ENCODE data around the gene PIGO. TPM values are rescaled to one million over a fixed set of nuclear protein-coding genes. Genes with fewer than 3 reads are reported as not detected.

The PIGO gene
- total and polyA plus RNA-seq, 2 of the 4 experiments (the other 2 are of a cell fraction) = 9.3 to 18.2 TPM

DNA sequence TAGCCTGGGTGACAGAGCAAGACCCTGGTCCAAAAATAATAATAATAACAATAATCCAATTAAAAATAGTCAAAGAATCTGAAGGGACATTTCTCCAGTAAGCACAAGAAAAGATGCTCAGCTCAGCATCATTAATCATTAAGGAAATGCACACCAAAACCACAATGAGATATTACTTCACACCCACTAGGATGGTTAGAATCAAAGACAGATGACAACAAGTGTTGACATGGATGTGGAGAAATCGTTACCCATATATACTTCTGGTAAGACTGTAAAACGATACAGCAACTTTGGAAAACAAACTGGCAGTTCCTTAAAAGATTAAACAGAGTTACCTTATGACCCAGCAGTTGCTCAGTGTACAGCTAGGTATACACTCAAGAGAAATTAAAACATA, 11.3 kb downstream of the PIGO start:
- intact Hi-C loops (cut with micrococcal nuclease) = no loop called here
- POLR2A ChIA-PET (ENCODE audit: unreplicated experiment) = no interaction called here
- Histone ChIP-seq H4K91ac (ENCODE audit: insufficient read depth, low read depth, low read length) (no peak overlapping the region), H3K23ac (ENCODE audit: low read depth, low read length) (no peak overlapping the region), H2BK15ac (ENCODE audit: low read depth, low read length) (no peak overlapping the region), H3K4ac (ENCODE audit: low read depth, low read length) (no peak overlapping the region), H2BK5ac (ENCODE audit: low read depth, low read length, poor library complexity, severe bottlenecking) (no peak overlapping the region), H3K14ac (replicated peaks; ENCODE audit: low read depth, low read length) (no peak overlapping the region), H3K27ac (ENCODE audit: insufficient read depth, low read length) (no peak overlapping the region), H3K27me3 (ENCODE audit: control insufficient read depth, insufficient read depth, low read length) (no peaks in the 10 kb centered on the region), H3K4me2 (ENCODE audit: low read depth, low read length) (no peak overlapping the region), H2BK20ac (ENCODE audit: low read depth, low read length) (no peak overlapping the region), H3K4me1 (ENCODE audit: control insufficient read depth, insufficient read depth, low read length) (no peaks in the 10 kb centered on the region), H4K5ac (ENCODE audit: low read depth, low read length) (no peak overlapping the region), H3K79me1 (ENCODE audit: low read depth in 1 of 2, low read length in 2 of 2) (no peaks in the 10 kb centered on the region; a peak in 1 of 4 replicates), H3K4me3 (ENCODE audit: insufficient read depth, low read depth, low read length) (no peak overlapping the region), H2AK5ac (ENCODE audit: low read depth, low read length) (no peak overlapping the region), H3K56ac (ENCODE audit: extremely low read depth, insufficient read depth, low read length) (no peak overlapping the region), H2AFZ (replicated peaks; ENCODE audit: low read length, poor library complexity) (no peak overlapping the region), H3K18ac (ENCODE audit: low read depth, low read length) (no peak overlapping the region), H3K9me1 (ENCODE audit: insufficient read depth, low read length) (no peaks in the 10 kb centered on the region), H4K8ac (ENCODE audit: low read depth in 2 of 2, low read length in 2 of 2) (no peak overlapping the region), H2BK120ac (ENCODE audit: low read depth, low read length) (no peak overlapping the region), H4K20me1 (ENCODE audit: insufficient read depth, low read length) (no peaks in the 10 kb centered on the region), H2AK9ac (replicated peaks; ENCODE audit: low read depth, low read length, poor library complexity) (no peak overlapping the region), H3K9me3 (ENCODE audit: control insufficient read depth, insufficient read depth, low read length) (no peaks in the 10 kb centered on the region), H3K36me3 (ENCODE audit: control insufficient read depth, insufficient read depth, low read length) (peaks cover 21% of the 10 kb centered on the region), H3K9ac (ENCODE audit: low read depth, low read length) (no peak overlapping the region)
- no peak for ATAC-seq (ENCODE audit: low read depth)
- CTCF ChIA-PET = interaction anchor here (0.9 kb wide), 1 partner anchor 11 kb away, joined by 3 read pairs; the partner anchor contains the start of gene PIGO
- no peak for DNase-seq
- 80% methylated on average over 1 of the region's 2 CpGs; no CpG with 5 or more reads in 1 of the 2 experiments for WGBS, 2 experiments (ENCODE audit: extremely low coverage in 2 of 2, insufficient read length in 1 of 2)
- dilution Hi-C loops (cut with HindIII; ENCODE audit: low sequenced_read_pairs, unreplicated experiment) = no loop called here
- no peak for TF ChIP-seq SMC3 (IDR thresholded peaks at IDR 0.05; ENCODE audit: low read depth, low read length)
- TF ChIP-seq, protein P1, sequence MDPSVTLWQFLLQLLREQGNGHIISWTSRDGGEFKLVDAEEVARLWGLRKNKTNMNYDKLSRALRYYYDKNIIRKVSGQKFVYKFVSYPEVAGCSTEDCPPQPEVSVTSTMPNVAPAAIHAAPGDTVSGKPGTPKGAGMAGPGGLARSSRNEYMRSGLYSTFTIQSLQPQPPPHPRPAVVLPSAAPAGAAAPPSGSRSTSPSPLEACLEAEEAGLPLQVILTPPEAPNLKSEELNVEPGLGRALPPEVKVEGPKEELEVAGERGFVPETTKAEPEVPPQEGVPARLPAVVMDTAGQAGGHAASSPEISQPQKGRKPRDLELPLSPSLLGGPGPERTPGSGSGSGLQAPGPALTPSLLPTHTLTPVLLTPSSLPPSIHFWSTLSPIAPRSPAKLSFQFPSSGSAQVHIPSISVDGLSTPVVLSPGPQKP (IDR thresholded peaks at IDR 0.05; ENCODE audit: borderline replicate concordance, low read depth, low read length) = no peak
- no peak for TF ChIP-seq FOS (IDR thresholded peaks at IDR 0.05; ENCODE audit: low read depth, low read length)
- TF ChIP-seq RAD21 (IDR thresholded peaks at IDR 0.05; ENCODE audit: low read length) = no peak
- TF ChIP-seq, protein P2, sequence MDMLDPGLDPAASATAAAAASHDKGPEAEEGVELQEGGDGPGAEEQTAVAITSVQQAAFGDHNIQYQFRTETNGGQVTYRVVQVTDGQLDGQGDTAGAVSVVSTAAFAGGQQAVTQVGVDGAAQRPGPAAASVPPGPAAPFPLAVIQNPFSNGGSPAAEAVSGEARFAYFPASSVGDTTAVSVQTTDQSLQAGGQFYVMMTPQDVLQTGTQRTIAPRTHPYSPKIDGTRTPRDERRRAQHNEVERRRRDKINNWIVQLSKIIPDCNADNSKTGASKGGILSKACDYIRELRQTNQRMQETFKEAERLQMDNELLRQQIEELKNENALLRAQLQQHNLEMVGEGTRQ (IDR thresholded peaks at IDR 0.05; ENCODE audit: low read depth, low read length) = no peak
- TF ChIP-seq BHLHE40 (IDR thresholded peaks at IDR 0.05; ENCODE audit: low read depth, low read length) = no peak
- TF ChIP-seq, protein P3, sequence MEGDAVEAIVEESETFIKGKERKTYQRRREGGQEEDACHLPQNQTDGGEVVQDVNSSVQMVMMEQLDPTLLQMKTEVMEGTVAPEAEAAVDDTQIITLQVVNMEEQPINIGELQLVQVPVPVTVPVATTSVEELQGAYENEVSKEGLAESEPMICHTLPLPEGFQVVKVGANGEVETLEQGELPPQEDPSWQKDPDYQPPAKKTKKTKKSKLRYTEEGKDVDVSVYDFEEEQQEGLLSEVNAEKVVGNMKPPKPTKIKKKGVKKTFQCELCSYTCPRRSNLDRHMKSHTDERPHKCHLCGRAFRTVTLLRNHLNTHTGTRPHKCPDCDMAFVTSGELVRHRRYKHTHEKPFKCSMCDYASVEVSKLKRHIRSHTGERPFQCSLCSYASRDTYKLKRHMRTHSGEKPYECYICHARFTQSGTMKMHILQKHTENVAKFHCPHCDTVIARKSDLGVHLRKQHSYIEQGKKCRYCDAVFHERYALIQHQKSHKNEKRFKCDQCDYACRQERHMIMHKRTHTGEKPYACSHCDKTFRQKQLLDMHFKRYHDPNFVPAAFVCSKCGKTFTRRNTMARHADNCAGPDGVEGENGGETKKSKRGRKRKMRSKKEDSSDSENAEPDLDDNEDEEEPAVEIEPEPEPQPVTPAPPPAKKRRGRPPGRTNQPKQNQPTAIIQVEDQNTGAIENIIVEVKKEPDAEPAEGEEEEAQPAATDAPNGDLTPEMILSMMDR (conservative IDR thresholded peaks at IDR 0.05; ENCODE audit: low read depth, low read length) = no peak
- no peak for TF ChIP-seq MAFK (IDR thresholded peaks at IDR 0.05; ENCODE audit: low read depth, low read length)
- no peak for TF ChIP-seq NFE2L2 (IDR thresholded peaks at IDR 0.05; ENCODE audit: low read depth, low read length)
- TF ChIP-seq CHD1 (IDR thresholded peaks at IDR 0.05; ENCODE audit: low read depth, low read length) = no peak
- in situ Hi-C loops (cut with MboI; ENCODE audit: low sequenced_read_pairs) = no loop called here
- BruUV-seq (replicated peaks) = no TSS peak
